Measurements from ENCODE around the gene AGAP1.

AGAP1 gene

GRCh38 chr2:236170590-236171165 is 676.8 kb downstream of the AGAP1 start:
- no peak for DNase-seq

DNA sequence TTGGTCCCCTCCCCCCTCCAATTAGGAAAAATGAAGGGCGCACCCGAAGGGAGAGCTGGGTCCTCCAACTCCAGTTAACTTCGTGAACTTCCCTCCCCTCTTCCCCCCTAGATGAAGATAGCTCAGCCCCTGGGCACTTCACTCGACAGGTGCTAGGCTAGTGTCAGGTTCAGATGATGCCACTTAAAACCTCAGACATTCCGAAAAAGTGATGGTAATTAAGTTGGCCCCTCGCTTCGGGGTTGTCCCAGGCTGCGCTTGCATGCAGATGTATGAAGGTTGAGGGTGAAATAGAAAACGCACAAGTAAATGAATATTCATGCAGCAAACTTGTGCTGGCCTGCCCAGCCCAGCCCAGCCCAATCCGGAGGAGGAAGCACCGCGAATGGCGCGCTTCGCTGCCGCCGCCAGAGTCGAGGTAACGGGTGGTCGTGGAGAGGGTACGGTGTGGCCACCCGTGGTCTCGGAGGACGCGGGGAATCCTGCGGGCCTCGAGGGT is 677.4 kb downstream of the AGAP1 start:
- no peak for DNase-seq

GRCh38 chr2:236171680-236172254 is 677.9 kb downstream of the AGAP1 start:
- no peak for DNase-seq

DNA sequence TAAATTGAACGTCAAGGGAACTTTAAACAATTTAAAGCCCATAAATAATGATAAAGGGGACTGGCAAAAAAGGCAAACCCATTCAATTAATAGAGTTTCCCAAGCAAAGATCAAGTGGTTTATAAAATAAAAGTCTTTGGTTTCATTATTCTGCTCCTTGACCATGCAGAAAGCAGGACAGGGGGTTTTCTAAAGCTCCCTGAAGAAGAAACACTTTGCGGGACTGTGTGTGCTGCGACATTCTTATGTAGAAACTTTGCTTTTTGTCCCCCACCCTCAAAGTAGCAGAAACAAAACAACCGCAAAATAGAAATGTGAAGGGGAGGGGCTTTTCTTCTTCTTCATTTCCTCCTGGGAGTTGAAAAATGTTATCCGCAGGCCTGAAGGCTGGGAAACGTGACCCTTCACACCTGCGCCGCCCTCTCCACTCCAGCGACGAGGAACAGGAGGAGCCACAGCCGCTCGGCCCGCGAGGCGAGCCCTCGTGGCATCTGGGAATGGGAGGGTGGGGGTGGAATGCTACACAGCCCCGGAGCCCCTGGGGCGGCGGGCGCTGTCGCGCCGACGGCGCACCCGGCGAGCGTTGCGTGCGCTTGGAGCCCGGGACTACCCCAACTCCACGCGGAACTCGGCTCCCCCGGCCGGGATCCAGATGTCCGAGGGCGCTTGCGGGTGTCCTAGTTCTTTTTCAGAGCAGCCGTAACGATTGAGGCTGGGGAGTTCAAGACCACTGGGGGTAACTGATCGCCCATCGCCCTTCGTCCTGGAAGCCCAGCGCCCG is 678.6 kb downstream of the AGAP1 start:
- no peak for DNase-seq

DNA sequence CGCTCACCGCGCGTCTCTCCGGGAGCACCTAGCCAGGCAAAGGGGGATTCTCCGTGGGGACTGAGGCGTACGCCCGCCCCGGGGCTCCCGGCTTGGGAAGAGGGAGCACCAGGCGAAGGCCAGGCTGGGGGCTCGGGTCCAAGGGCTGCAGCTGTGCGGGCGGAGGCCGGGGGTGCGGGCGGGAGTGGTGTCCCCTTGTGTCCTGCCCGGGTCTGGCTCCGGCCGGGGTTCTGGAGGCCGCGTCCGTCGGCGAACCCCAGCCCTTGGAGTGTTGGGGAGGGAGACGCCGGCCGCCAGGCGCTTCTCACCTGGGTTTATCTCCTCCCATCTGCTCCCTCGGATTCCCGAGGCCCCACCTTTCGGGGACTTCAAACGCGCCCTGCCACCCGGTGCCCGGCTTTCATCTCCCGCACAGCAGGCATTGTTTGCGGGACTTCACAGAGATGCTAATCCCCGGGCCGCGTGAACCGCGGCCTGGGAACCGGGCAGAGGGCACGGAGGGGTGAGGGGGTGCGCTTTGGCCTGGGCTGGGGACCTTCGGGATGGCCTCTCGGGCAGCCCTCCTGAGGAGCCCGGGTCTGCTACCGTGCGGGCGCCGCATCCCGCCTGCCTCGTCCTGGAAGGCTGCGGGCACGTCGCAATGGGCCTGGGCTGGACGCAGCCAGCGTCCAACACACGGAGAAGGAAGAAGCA is 679.3 kb downstream of the AGAP1 start:
- DNase-seq: no peak

DNA sequence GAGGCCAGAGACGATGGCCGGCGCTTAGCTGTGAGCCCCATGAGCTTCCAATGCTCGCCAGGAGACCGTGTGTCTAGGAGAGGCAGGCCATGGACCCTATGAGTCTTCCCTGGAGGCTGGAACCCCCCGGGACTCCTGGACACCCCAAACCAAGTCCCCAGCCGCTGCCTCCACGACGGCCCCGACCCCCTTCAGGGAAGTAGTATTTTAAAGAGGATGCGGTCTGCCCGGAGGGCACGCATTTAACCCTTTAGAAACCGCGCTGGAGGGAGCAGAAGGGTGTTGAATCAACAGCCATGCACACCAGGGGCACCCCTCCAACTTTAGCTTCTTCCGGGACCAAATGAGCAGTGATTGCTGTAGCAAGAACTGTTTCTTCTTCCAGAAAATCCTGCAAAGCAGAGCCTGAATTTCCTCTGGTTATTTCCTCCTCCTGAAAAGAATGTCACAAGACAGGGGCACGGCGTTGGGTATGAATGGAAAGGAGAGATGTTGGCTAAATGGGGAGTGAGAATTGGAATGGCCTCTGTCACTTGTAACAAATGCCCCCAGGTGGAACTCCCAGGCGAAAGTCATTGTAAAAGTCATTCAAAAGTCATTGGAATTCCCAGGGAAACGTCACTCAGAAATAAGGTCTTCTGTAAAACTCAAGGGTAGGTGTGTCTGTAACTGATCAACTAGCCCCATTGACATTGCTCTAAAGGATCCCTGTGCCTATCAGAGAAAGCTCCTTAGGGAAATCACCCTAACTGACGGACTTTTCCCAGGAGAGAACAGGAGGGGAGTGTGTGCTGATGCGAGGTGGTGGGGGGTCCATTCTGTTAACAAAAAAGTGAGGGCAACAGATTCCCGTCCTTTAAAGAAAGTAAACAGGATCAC is 680.1 kb downstream of the AGAP1 start:
- no peak for DNase-seq

DNA sequence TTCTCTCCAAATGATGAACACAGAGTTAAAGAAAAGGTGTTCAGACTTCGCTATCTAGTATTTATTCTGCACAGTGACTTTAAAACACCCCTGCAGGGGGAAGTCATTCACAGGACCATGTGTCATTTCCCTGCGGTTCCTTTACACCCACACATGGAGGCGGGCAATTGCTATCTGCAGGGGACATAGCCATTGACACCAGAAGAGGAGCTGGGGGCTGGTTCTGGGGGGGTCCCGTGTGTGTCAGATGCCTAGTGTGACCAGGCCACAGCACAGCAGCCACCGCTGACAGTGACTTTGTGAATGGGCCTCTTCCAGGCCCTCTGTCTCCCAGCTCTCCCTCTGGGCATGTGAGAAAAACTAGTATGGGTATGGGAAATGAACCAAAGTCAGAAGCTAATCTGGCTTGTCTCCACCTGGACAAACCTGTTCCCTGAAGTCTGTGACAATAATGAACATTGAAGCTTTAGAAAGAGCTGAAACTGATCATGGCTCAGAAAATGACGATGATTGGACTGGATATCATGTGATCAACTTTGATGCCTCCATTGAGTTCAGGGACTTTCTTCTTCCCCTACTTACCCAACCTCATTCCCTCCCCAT is 681.8 kb downstream of the AGAP1 start:
- no peak for DNase-seq

GRCh38 chr2:236176417-236176816 is 682.6 kb downstream of the AGAP1 start:
- DNase-seq: no peak

- DNase-seq: no peak
Observed at GRCh38 chr2:236176951-236177350, 683.1 kb downstream of the AGAP1 start.

DNA sequence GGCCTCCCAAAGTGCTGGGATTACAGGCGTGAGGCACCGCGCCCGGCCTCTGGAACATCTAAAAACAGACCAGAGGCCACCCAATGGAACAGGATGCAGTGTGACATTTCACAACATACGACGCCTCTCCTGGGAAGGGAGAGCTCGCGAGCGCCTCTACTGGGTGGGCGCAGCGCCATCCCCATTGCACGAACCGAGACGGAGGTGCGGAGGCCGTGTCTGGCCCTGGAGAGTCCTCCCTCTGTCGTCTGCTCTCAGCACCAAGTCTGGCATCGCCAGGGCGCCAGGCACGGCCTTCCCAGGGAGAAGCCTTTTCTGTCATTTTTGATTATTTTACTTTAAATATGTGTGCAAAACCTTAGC is 683.7 kb downstream of the AGAP1 start:
- DNase-seq: no peak

DNA sequence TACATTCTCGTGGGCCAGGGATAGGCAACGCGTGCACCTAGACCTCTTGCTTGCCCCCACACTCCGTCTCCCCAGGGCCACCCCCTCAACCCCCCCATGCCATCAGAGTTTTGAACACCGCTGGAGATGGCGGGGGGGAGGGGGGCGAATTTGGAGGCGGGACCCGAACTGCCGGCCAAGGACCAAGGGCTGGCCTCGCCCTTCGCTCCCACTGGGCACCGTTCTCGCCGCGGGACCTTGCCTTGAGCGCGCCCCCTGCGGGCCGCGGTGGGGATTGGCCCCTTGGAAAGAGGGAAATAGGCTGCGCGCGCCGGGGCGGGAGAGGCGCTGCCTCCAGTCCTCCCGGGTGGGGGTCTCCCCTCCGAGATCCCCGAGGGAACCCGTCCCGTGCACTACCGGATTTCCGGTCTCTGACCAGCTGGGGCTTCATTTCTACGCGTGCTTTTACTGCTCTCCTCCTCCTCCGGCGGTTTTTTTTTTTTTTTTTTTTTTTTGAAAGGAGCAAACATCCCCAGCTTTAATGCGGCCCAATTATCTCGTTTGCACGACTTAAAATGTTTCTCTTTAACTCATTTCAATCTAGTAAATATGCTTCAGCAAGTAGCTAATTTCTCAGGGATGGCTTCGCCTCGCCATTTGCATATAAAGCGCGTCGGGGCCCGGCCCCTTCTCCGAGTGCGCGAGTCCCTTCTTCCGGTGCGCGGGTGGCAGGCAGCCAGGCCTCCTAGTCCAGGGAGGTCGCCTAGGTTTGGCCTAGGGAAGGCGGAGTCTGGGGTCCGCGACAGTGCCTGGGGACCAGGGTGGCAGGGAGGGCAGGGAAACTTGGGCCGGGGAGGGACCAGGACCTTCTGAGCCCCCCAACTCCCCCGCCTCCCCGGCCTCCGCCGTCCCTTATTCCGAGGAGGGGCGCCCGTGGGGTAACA is 684.4 kb downstream of the AGAP1 start:
- no peak for DNase-seq

DNA sequence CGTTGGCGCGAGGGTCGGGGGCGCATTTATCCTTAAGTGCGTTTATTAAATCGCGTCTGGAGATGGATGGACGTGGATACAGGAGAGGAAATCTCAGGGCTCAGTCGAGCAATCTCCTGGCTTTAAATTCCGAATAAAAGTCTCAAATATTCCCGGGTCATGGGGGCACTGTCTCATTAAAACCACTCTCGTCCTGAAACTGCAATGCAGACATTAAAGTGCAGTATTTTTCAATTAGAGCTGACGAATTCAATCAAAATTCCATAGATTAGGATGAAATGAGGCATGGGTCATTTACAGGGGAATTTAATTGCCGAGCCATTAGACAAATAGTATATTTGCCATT is 685.0 kb downstream of the AGAP1 start:
- no peak for DNase-seq

- DNase-seq: no peak
Observed at GRCh38 chr2:236179236-236180075, 685.6 kb downstream of the AGAP1 start.

DNA sequence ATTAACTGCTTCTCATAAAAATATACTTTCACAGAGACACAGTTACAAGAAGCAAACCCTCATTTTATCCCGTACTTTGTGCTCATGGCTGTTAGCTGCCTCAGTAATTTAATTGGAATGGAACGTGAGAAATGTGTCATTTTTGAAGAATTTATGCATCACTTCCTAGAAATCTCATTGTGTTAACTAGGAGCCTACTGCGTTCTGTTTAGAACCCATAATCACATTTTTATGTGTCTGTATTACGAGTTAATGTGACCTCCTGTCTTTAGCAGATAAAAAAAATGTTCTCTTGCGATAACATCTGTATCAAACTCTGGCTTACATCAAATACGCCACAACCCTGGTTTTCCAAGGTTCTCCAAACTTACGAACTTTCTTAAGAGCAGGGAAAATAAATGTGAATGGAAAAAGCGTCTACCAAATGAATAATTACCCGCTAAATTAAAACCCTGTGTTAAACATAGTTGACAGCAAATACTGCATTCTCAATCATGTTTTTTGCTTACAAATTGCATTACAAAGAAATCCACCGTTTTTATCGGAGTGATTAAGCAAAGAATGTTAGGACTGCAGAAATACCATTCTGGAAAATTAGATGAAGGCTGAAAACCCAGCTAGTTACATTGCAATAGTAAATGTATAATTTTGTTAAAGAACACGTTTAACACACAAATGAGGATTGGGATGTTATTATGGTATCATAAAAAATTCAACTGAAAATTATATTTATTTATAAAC is 686.4 kb downstream of the AGAP1 start:
- no peak for DNase-seq

- no peak for DNase-seq
Observed at GRCh38 chr2:236180831-236181453, 687.1 kb downstream of the AGAP1 start.
